Measurements from ENCODE around the gene SORCS2.

Gene SORCS2

DNA sequence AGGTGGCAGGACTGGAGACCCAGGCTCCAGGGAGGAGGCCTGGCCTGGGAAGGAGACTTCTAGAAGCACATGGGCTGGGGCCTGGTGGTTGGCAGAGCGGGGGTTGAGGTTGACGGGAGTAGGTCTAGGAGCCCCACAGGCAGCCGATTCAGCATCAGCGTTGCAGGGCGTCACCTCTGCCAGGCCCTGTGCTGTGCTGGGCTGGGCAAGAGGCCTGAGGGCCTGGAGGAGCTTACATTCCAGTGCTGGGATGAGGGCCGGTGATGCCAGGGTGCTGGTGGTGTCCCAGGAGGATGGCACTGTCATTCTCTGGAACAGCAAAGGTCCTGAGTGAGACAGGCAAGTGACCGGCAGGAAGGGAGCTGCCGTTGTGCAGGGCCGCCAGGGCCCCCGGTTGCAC is 76.6 kb downstream of the SORCS2 start:
- ChIA-PET POLR2A (no interaction called here), CTCF (interaction anchor here (0.8 kb wide), 1 partner anchor 187 kb away, joined by 3 read pairs; no protein-coding TSS in a partner anchor)
- DNase-seq (ENCODE audit: extremely low spot score) = no peak
- no peak for TF ChIP-seq SUZ12 (IDR thresholded peaks at IDR 0.05)
- no peak for TF ChIP-seq ZNF384 (IDR thresholded peaks at IDR 0.05)
- TF ChIP-seq CTBP1 (IDR thresholded peaks at IDR 0.05; ENCODE audit: borderline replicate concordance) = no peak
- TF ChIP-seq SP1 (IDR thresholded peaks at IDR 0.05) = no peak
- TF ChIP-seq LEF1 (IDR thresholded peaks at IDR 0.05; ENCODE audit: borderline replicate concordance) = no peak
- no peak for TF ChIP-seq L3MBTL2 (conservative IDR thresholded peaks at IDR 0.05)
- no peak for TF ChIP-seq TARDBP (IDR thresholded peaks at IDR 0.05)
- TF ChIP-seq BHLHE40 (IDR thresholded peaks at IDR 0.05; ENCODE audit: borderline replicate concordance) = no peak
- no peak for TF ChIP-seq ELF4 (IDR thresholded peaks at IDR 0.05)
- TF ChIP-seq FOXK2 (IDR thresholded peaks at IDR 0.05) = no peak
- no peak for TF ChIP-seq NFRKB (IDR thresholded peaks at IDR 0.05)
- TF ChIP-seq HDGF (IDR thresholded peaks at IDR 0.05; ENCODE audit: borderline replicate concordance) = no peak
- TF ChIP-seq ARNT (IDR thresholded peaks at IDR 0.05) = no peak
- no peak for TF ChIP-seq FOXA1 (IDR thresholded peaks at IDR 0.05)
- no peak for TF ChIP-seq FOXM1 (IDR thresholded peaks at IDR 0.05; ENCODE audit: borderline replicate concordance)
- TF ChIP-seq, protein P1, sequence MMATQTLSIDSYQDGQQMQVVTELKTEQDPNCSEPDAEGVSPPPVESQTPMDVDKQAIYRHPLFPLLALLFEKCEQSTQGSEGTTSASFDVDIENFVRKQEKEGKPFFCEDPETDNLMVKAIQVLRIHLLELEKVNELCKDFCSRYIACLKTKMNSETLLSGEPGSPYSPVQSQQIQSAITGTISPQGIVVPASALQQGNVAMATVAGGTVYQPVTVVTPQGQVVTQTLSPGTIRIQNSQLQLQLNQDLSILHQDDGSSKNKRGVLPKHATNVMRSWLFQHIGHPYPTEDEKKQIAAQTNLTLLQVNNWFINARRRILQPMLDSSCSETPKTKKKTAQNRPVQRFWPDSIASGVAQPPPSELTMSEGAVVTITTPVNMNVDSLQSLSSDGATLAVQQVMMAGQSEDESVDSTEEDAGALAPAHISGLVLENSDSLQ (IDR thresholded peaks at IDR 0.05) = no peak

- TF ChIP-seq LEF1 (IDR thresholded peaks at IDR 0.05; ENCODE audit: borderline replicate concordance) (no peak), ZNF384 (IDR thresholded peaks at IDR 0.05) (no peak), HDGF (IDR thresholded peaks at IDR 0.05; ENCODE audit: borderline replicate concordance) (no peak), FOXK2 (IDR thresholded peaks at IDR 0.05) (no peak), SUZ12 (IDR thresholded peaks at IDR 0.05) (no peak), SP1 (IDR thresholded peaks at IDR 0.05) (no peak), TARDBP (IDR thresholded peaks at IDR 0.05) (no peak), FOXA1 (IDR thresholded peaks at IDR 0.05) (no peak), FOXM1 (IDR thresholded peaks at IDR 0.05; ENCODE audit: borderline replicate concordance) (no peak)
- TF ChIP-seq, protein P1 (IDR thresholded peaks at IDR 0.05) = no peak
- no peak for DNase-seq (ENCODE audit: extremely low spot score)
- ChIA-PET POLR2A (no interaction called here), CTCF (no interaction called here)
These were observed 77.8 kb downstream of the SORCS2 start for GRCh38 chr4:7270121-7270520.

DNA sequence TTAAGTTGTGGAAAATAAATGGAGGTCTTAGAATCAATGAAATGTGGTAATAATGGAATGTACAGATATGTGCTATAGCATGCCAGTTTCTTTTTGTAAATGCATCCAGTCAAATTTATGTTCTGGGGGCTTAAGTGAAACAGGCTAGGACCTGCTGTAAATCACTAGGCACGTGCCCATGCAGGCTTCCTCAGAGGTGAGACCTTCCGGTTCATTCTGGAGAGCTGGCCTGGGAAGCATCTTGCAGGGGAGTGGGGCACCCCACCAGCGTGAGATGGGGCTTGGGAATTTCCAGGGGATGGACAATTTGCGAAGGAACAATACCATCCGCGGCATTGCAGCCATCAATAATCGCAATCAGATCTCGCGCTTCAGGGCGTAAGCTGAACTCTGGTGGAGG is 80.1 kb downstream of the SORCS2 start:
- TF ChIP-seq CTBP1 (IDR thresholded peaks at IDR 0.05; ENCODE audit: borderline replicate concordance) = no peak
- TF ChIP-seq SP1 (IDR thresholded peaks at IDR 0.05) = no peak
- no peak for TF ChIP-seq ARNT (IDR thresholded peaks at IDR 0.05)
- TF ChIP-seq FOXA1 (IDR thresholded peaks at IDR 0.05) = no peak
- TF ChIP-seq LEF1 (IDR thresholded peaks at IDR 0.05; ENCODE audit: borderline replicate concordance) = no peak
- TF ChIP-seq TARDBP (IDR thresholded peaks at IDR 0.05) = no peak
- TF ChIP-seq L3MBTL2 (conservative IDR thresholded peaks at IDR 0.05) = no peak
- TF ChIP-seq, protein P1 (IDR thresholded peaks at IDR 0.05) = no peak
- TF ChIP-seq HDGF (IDR thresholded peaks at IDR 0.05; ENCODE audit: borderline replicate concordance) = no peak
- TF ChIP-seq FOXM1 (IDR thresholded peaks at IDR 0.05; ENCODE audit: borderline replicate concordance) = no peak
- TF ChIP-seq SUZ12 (IDR thresholded peaks at IDR 0.05) = no peak
- no peak for TF ChIP-seq ZNF384 (IDR thresholded peaks at IDR 0.05)
- TF ChIP-seq NFRKB (IDR thresholded peaks at IDR 0.05) = no peak
- TF ChIP-seq ELF4 (IDR thresholded peaks at IDR 0.05) = no peak
- no peak for TF ChIP-seq FOXK2 (IDR thresholded peaks at IDR 0.05)
- no peak for TF ChIP-seq BHLHE40 (IDR thresholded peaks at IDR 0.05; ENCODE audit: borderline replicate concordance)
- ChIA-PET CTCF (no interaction called here), POLR2A (no interaction called here)
- no peak for DNase-seq (ENCODE audit: extremely low spot score)

DNA sequence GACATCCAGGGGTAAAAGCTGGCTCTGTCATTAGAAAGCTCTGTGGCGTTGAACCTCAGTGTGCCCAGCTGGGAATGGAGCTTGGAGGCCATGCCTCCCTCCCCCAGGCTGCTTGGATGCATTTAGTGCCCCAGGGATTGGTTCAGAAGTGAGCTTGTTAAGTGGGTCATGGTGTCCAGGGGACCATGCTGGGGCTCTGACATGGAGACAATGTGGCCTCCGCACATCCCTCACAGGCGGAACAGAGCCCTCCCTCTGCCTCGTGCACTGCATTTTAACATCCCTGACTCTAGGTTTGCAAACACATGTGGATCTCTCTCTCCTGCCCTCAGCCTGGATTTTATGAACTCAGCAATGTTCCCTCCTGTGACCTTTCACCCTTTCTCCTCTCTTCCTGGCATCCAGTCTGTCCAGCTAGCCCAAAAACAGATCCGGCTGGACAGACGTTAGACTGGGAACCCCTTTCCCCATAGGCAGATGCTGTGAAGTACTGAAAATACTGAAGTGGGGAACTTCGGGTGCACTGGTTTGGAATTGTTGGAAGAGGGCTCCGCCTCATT is 81.5 kb downstream of the SORCS2 start:
- TF ChIP-seq SP1 (IDR thresholded peaks at IDR 0.05) = no peak
- no peak for TF ChIP-seq SUZ12 (IDR thresholded peaks at IDR 0.05)
- TF ChIP-seq ELF4 (IDR thresholded peaks at IDR 0.05) = no peak
- TF ChIP-seq ARNT (IDR thresholded peaks at IDR 0.05) = no peak
- TF ChIP-seq ZNF384 (IDR thresholded peaks at IDR 0.05) = no peak
- no peak for TF ChIP-seq FOXM1 (IDR thresholded peaks at IDR 0.05; ENCODE audit: borderline replicate concordance)
- TF ChIP-seq NFRKB (IDR thresholded peaks at IDR 0.05) = no peak
- TF ChIP-seq BHLHE40 (IDR thresholded peaks at IDR 0.05; ENCODE audit: borderline replicate concordance) = no peak
- no peak for TF ChIP-seq L3MBTL2 (conservative IDR thresholded peaks at IDR 0.05)
- TF ChIP-seq TARDBP (IDR thresholded peaks at IDR 0.05) = no peak
- TF ChIP-seq FOXK2 (IDR thresholded peaks at IDR 0.05) = no peak
- no peak for TF ChIP-seq FOXA1 (IDR thresholded peaks at IDR 0.05)
- TF ChIP-seq, protein P1 (IDR thresholded peaks at IDR 0.05) = no peak
- TF ChIP-seq LEF1 (IDR thresholded peaks at IDR 0.05; ENCODE audit: borderline replicate concordance) = no peak
- no peak for DNase-seq (ENCODE audit: extremely low spot score)
- CTCF ChIA-PET = no interaction called here
- POLR2A ChIA-PET = no interaction called here

DNA sequence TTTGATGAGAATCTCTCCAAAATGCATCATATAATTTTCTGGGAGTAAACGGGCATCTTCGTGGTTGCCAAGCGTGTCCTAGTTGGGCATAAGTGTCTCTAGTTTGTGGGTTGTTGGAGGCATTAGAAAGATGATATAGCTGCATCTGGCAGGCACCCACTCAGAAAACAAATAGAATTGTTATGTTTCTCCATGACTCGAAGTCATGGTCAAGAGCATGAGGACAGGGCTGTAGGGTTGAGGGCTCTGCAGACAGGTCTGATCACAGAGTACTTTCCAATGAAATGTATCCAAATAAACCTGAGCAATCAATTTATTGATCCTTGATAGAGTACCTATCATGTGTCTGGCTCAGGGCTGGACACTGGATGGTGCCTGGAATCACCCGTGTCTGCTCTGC is 82.7 kb downstream of the SORCS2 start:
- ChIA-PET POLR2A (no interaction called here), CTCF (no interaction called here)
- no peak for DNase-seq (ENCODE audit: extremely low spot score)
- TF ChIP-seq L3MBTL2 (conservative IDR thresholded peaks at IDR 0.05) (no peak), LEF1 (IDR thresholded peaks at IDR 0.05; ENCODE audit: borderline replicate concordance) (no peak), FOXA1 (IDR thresholded peaks at IDR 0.05) (no peak), CTBP1 (IDR thresholded peaks at IDR 0.05; ENCODE audit: borderline replicate concordance) (no peak), SUZ12 (IDR thresholded peaks at IDR 0.05) (no peak), SP1 (IDR thresholded peaks at IDR 0.05) (no peak), ARNT (IDR thresholded peaks at IDR 0.05) (no peak), FOXM1 (IDR thresholded peaks at IDR 0.05; ENCODE audit: borderline replicate concordance) (no peak), ZNF384 (IDR thresholded peaks at IDR 0.05) (no peak), HDGF (IDR thresholded peaks at IDR 0.05; ENCODE audit: borderline replicate concordance) (no peak), NFRKB (IDR thresholded peaks at IDR 0.05) (no peak), ELF4 (IDR thresholded peaks at IDR 0.05) (no peak), FOXK2 (IDR thresholded peaks at IDR 0.05) (no peak)
- TF ChIP-seq, protein P1 (IDR thresholded peaks at IDR 0.05) = no peak
